IMR-90 (cell line): ENCODE data around the gene EIF2AK2. TPM values are rescaled to one million over a fixed set of nuclear protein-coding genes. Genes with fewer than 3 reads are reported as not detected.

ENCODE experiments used
- ATAC-seq: fragments of 200-7000 bp; cut with Tn5 transposase; 2 replicates; pipeline ENCODE4 v1.9.1; 2020; ENCODE audit warnings: low read depth, mild to moderate bottlenecking, moderate library complexity
- BruUV-seq: library from RNA; stranded (reverse); fragments of 400-500 nt; replicated peaks from 2 replicates; lab custom pipeline; 2021; lab: Mats Ljungman, UMichigan
- CTCF ChIA-PET: fragments of 300-600 bp; formaldehyde crosslinking; extraction: SDS; loops from one replicate; lab custom pipeline; 2021; ENCODE audit warnings: antibody characterized with exemption; lab: Yijun Ruan, JAX
- POLR2A ChIA-PET: fragments of 300-600 bp; sonication (Branson Sonifier 250); formaldehyde crosslinking; loops from one replicate; lab custom pipeline; 2022; ENCODE audit warnings: antibody characterized with exemption; ENCODE audit not compliant: unreplicated experiment; lab: Charles Lee
- DNase-seq: peaks from one replicate; pipeline ENCODE4 v3.0.0; 2013
- H2AFZ ChIP-seq: replicated peaks from 2 replicates; pipeline ENCODE3; 2013; ENCODE audit warnings: low read length, mild to moderate bottlenecking; ENCODE audit not compliant: poor library complexity
- H2AK5ac ChIP-seq: 2 replicates; pipeline ENCODE4 v1.6.1; 2013; ENCODE audit warnings: low read depth, low read length, inconsistent platforms
- H2AK9ac ChIP-seq: replicated peaks from 2 replicates; pipeline ENCODE3; 2013; ENCODE audit warnings: mild to moderate bottlenecking, low read depth, low read length, moderate library complexity; ENCODE audit not compliant: poor library complexity
- H2BK120ac ChIP-seq: 2 replicates; pipeline ENCODE4 v1.6.1; 2013; ENCODE audit warnings: low read depth, low read length, inconsistent platforms
- H2BK15ac ChIP-seq: 3 replicates; pipeline ENCODE4 v1.6.1; 2013; ENCODE audit warnings: low read depth, low read length, inconsistent platforms
- H2BK20ac ChIP-seq: 2 replicates; pipeline ENCODE4 v1.6.1; 2013; ENCODE audit warnings: low read depth, mild to moderate bottlenecking, inconsistent platforms, low read length, moderate library complexity
- H2BK5ac ChIP-seq: 2 replicates; pipeline ENCODE4 v1.6.1; 2013; ENCODE audit warnings: mild to moderate bottlenecking, low read depth, low read length, inconsistent platforms; ENCODE audit not compliant: poor library complexity, severe bottlenecking
- H3K14ac ChIP-seq: replicated peaks from 2 replicates; pipeline ENCODE4 v1.6.1; 2013; ENCODE audit warnings: low read depth, low read length, inconsistent platforms
- H3K18ac ChIP-seq: 2 replicates; pipeline ENCODE4 v1.6.1; 2013; ENCODE audit warnings: low read depth, low read length, control low read depth
- H3K23ac ChIP-seq: 2 replicates; pipeline ENCODE4 v1.6.1; 2013; ENCODE audit warnings: low read depth, low read length, inconsistent platforms
- H3K27ac ChIP-seq: 2 replicates; pipeline ENCODE4 v1.5.1; 2013; ENCODE audit warnings: mild to moderate bottlenecking, control low read depth, low read length; ENCODE audit not compliant: insufficient read depth
- H3K27me3 ChIP-seq: 2 replicates; pipeline ENCODE4 v1.6.1; 2013; ENCODE audit warnings: low read length; ENCODE audit not compliant: control insufficient read depth, insufficient read depth
- H3K36me3 ChIP-seq: 2 replicates; pipeline ENCODE4 v1.6.1; 2013; ENCODE audit warnings: low read length, mixed read lengths; ENCODE audit not compliant: control insufficient read depth, insufficient read depth
- H3K4ac ChIP-seq: 2 replicates; pipeline ENCODE4 v1.6.1; 2013; ENCODE audit warnings: low read depth, low read length, inconsistent platforms
- H3K4me1 ChIP-seq: 2 replicates; pipeline ENCODE4 v1.6.1; 2013; ENCODE audit warnings: low read length, mixed read lengths; ENCODE audit not compliant: control insufficient read depth, insufficient read depth
- H3K4me2 ChIP-seq: 2 replicates; pipeline ENCODE4 v1.6.1; 2013; ENCODE audit warnings: low read depth, mild to moderate bottlenecking, control low read depth, low read length, moderate library complexity
- H3K4me3 ChIP-seq: 2 replicates; pipeline ENCODE4 v1.5.1; 2013; ENCODE audit warnings: low read depth, mild to moderate bottlenecking, control low read depth, low read length, moderate library complexity; ENCODE audit not compliant: insufficient read depth
- H3K56ac ChIP-seq: 2 replicates; pipeline ENCODE4 v1.6.1; 2013; ENCODE audit warnings: low read length, inconsistent platforms; ENCODE audit not compliant: insufficient read depth; ENCODE audit errors: extremely low read depth
- H3K79me1 ChIP-seq, 2 experiments: 2 replicates each; pipeline ENCODE4 v1.6.1; 2013; ENCODE audit warnings: low read length in 2 of 2, inconsistent platforms in 1 of 2, low read depth in 1 of 2
- H3K9ac ChIP-seq: 2 replicates; pipeline ENCODE4 v1.6.1; 2013; ENCODE audit warnings: low read depth, low read length, control low read depth
- H3K9me1 ChIP-seq: 2 replicates; pipeline ENCODE4 v1.6.1; 2013; ENCODE audit warnings: low read length, inconsistent platforms; ENCODE audit not compliant: insufficient read depth
- H3K9me3 ChIP-seq: 2 replicates; pipeline ENCODE4 v1.6.1; 2013; ENCODE audit warnings: low read length; ENCODE audit not compliant: control insufficient read depth, insufficient read depth
- H4K20me1 ChIP-seq: 2 replicates; pipeline ENCODE4 v1.6.1; 2013; ENCODE audit warnings: low read length, inconsistent platforms; ENCODE audit not compliant: insufficient read depth
- H4K5ac ChIP-seq: 2 replicates; pipeline ENCODE4 v1.6.1; 2013; ENCODE audit warnings: mild to moderate bottlenecking, low read depth, low read length, control low read depth
- H4K8ac ChIP-seq, 2 experiments: 2 replicates each; pipeline ENCODE4 v1.6.1; 2013; ENCODE audit warnings: low read depth in 2 of 2, low read length in 2 of 2, control low read depth in 1 of 2, inconsistent platforms in 1 of 2
- H4K91ac ChIP-seq: 2 replicates; pipeline ENCODE4 v1.6.1; 2013; ENCODE audit warnings: low read depth, low read length, inconsistent platforms; ENCODE audit not compliant: insufficient read depth
- CEBPB ChIP-seq: IDR thresholded peaks from 2 replicates; pipeline ENCODE4 v1.6.1; 2012; ENCODE audit warnings: low read depth, low read length, improper control_type of control experiment
- FOS ChIP-seq: fragments of 150-350 bp; IDR thresholded peaks from 2 replicates; pipeline ENCODE4 v1.6.1; 2016; ENCODE audit warnings: low read depth, low read length
- MAFK ChIP-seq: IDR thresholded peaks from 2 replicates; pipeline ENCODE4 v1.6.1; 2012; ENCODE audit warnings: low read depth, low read length, improper control_type of control experiment
- SMC3 ChIP-seq: fragments of 150-350 bp; IDR thresholded peaks from 2 replicates; pipeline ENCODE4 v1.6.1; 2016; ENCODE audit warnings: low read depth, mild to moderate bottlenecking, antibody characterized with exemption, low read length, moderate library complexity
- WGBS, 2 experiments: methylation state at CpG; one replicate each; pipeline versions ENCODE4 v1.1.5 to v1.1.7; 2013; ENCODE audit warnings: missing lambda C conversion rate in 2 of 2; ENCODE audit not compliant: insufficient read length in 1 of 2; ENCODE audit errors: extremely low coverage in 2 of 2; 5-methylcytosine and 5-hydroxymethylcytosine counted together
- dilution Hi-C: fragments of 300-500 bp; cut with HindIII; formaldehyde crosslinking; loops from one replicate; pipeline ENCODE4 v1.14.3; 2018; ENCODE audit warnings: low sequenced_read_pairs; ENCODE audit not compliant: unreplicated experiment
- in situ Hi-C: fragments of 300-500 bp; cut with MboI; formaldehyde crosslinking; loops from 3 replicates; pipeline ENCODE4 v1.14.3; 2019; ENCODE audit warnings: low sequenced_read_pairs, inconsistent platforms, mixed read lengths
- intact Hi-C: fragments of 100-400 bp; cut with micrococcal nuclease; formaldehyde crosslinking; loops from 2 replicates; pipeline ENCODE4 v1.10.0; 2022
- polyA plus RNA-seq, 3 experiments: library from polyadenylated mRNA; depleted of rRNA; stranded (reverse); fragments of >200 nt; gene quantifications; 2 replicates each; pipeline ENCODE4 v1.2.3, GENCODE V29; 2012; ENCODE audit warnings: low replicate concordance in 1 of 3
- total RNA-seq: library from RNA; depleted of rRNA; stranded (reverse); fragments of >200 nt; gene quantifications from 2 replicates; pipeline ENCODE4 v1.2.3, GENCODE V29; 2012

EIF2AK2 gene
- total and polyA plus RNA-seq, 2 of the 4 experiments (the other 2 are of a cell fraction): 10.2 to 16.8 TPM

DNA sequence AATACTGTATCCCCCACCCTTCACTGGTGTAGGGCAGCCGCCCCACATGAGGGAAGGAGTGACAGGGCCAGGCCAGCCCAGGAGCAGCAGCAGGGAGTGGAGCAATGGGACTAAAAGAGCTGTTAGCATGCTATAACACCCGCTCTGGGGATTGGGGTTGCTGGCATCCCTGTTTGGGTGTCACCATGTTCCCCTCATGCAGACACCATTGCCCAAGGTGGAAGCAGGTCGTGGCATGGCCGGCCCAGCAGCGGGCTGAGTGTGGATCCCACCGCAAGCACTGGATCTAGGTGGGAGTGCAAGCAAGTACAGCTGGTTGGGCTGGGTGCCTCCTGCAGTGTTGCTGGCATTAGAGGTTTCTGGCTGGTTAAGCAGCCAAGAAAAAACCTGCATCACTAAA, 35.0 kb upstream of the EIF2AK2 start:
- ChIA-PET POLR2A (no interaction called here), CTCF (no interaction called here)
- intact Hi-C loops: no loop called here
- ATAC-seq (no peak), DNase-seq (no peak)
- H2BK15ac ChIP-seq: no peak overlapping the region
- H3K4ac ChIP-seq: no peak overlapping the region
- H2AFZ ChIP-seq: peak overlapping the region; percentile 37
- H3K36me3 ChIP-seq: no peaks in the 10 kb centered on the region
- no TSS peak for BruUV-seq
- peaks cover 0 to 10% of the 10 kb centered on the region in 2 experiments; a peak in 2 of 4 replicates for H3K79me1 ChIP-seq
- no peaks in the 10 kb centered on the region for H3K9me3 ChIP-seq
- H3K27ac ChIP-seq: no peak overlapping the region
- no peak overlapping the region for H2AK9ac ChIP-seq
- H2BK120ac ChIP-seq: no peak overlapping the region
- peaks cover 2% of the 10 kb centered on the region for H3K4me1 ChIP-seq
- H2AK5ac ChIP-seq: no peak overlapping the region
- no peak overlapping the region for H3K56ac ChIP-seq
- H3K9ac ChIP-seq: no peak overlapping the region
- H3K4me2 ChIP-seq: no peak overlapping the region
- no peaks in the 10 kb centered on the region for H4K20me1 ChIP-seq
- peaks cover 6% of the 10 kb centered on the region; the same call in 1 of the 2 replicates for H3K9me1 ChIP-seq
- H2BK5ac ChIP-seq: no peak overlapping the region
- H4K5ac ChIP-seq: no peak overlapping the region
- dilution Hi-C loops: no loop called here
- no peak overlapping the region for H3K14ac ChIP-seq
- TF ChIP-seq FOS: no peak
- TF ChIP-seq MAFK: no peak
- no peak for TF ChIP-seq CEBPB
- no peak for TF ChIP-seq SMC3
- in situ Hi-C loops: no loop called here
- no peak overlapping the region for H3K23ac ChIP-seq
- no peaks in the 10 kb centered on the region; the same call in none of the 2 replicates for H3K27me3 ChIP-seq
- H3K4me3 ChIP-seq: no peak overlapping the region
- H4K91ac ChIP-seq: no peak overlapping the region
- whole genome bisulfite sequencing, 2 experiments: no CpG with 5 or more reads among the region's 6 CpGs
- no peak overlapping the region for H2BK20ac ChIP-seq
- no peak overlapping the region for H4K8ac ChIP-seq
- no peak overlapping the region for H3K18ac ChIP-seq
